ENCODE measurements around the gene FGF3. TPM values are rescaled to one million over a fixed set of nuclear protein-coding genes. Genes with fewer than 3 reads are reported as not detected.
A peak's percentile ranks its signal among the peaks of the same experiment; 100 is the strongest.

Gene FGF3
- polyA plus RNA-seq, 1 donor from 2014 or later: 3.7 TPM

DNA sequence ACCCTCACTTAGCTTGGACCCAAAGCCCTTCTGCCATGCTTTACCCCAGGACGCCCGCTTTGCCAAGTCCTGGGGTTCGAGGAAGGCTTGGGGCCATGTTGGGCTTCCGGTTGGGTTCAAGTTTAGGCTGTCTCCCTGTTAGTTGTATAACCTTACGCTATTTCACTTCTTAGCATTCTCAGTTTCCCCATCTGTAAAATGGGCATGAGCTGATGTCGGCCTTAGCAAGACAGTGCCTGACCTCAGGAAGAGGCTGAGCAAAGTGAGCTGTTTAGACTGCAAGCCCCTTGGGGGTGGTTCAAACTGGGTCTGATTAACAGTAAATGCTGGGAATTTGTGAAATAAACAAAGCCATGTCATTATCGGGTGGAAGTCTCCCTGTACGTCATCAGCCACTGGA lies 40.8 kb downstream of the FGF3 start:
- Histone ChIP-seq H3K36me3 (ENCODE audit: insufficient read depth, low read length) (no peaks in the 10 kb centered on the region), H3K9me3 (ENCODE audit: low read length) (no peaks in the 10 kb centered on the region), H3K9ac (ENCODE audit: low read length) (no peak overlapping the region), H3K27me3 (ENCODE audit: insufficient read depth, low read depth, low read length) (peaks cover 40% of the 10 kb centered on the region), H3F3A (ENCODE audit: insufficient read depth, low read length, poor library complexity, severe bottlenecking) (no peaks in the 10 kb centered on the region), H3K79me2 (replicated peaks; ENCODE audit: insufficient read depth, low read length) (no peaks in the 10 kb centered on the region), H4K20me1 (ENCODE audit: insufficient read depth) (no peaks in the 10 kb centered on the region), H2AFZ (ENCODE audit: low read depth, low read length) (no peak overlapping the region), H3K9me2 (ENCODE audit: insufficient read depth, low read length) (no peaks in the 10 kb centered on the region), H3K4me3 (ENCODE audit: low read length) (no peak overlapping the region), H3K4me2 (ENCODE audit: low read length) (no peak overlapping the region), H3K27ac (ENCODE audit: low read length) (no peak overlapping the region)
- no peak for TF ChIP-seq POLR2AphosphoS5 (IDR thresholded peaks at IDR 0.05)
- no peak for TF ChIP-seq SMC3 (conservative IDR thresholded peaks at IDR 0.05; ENCODE audit: poor library complexity)
- TF ChIP-seq, protein P1, sequence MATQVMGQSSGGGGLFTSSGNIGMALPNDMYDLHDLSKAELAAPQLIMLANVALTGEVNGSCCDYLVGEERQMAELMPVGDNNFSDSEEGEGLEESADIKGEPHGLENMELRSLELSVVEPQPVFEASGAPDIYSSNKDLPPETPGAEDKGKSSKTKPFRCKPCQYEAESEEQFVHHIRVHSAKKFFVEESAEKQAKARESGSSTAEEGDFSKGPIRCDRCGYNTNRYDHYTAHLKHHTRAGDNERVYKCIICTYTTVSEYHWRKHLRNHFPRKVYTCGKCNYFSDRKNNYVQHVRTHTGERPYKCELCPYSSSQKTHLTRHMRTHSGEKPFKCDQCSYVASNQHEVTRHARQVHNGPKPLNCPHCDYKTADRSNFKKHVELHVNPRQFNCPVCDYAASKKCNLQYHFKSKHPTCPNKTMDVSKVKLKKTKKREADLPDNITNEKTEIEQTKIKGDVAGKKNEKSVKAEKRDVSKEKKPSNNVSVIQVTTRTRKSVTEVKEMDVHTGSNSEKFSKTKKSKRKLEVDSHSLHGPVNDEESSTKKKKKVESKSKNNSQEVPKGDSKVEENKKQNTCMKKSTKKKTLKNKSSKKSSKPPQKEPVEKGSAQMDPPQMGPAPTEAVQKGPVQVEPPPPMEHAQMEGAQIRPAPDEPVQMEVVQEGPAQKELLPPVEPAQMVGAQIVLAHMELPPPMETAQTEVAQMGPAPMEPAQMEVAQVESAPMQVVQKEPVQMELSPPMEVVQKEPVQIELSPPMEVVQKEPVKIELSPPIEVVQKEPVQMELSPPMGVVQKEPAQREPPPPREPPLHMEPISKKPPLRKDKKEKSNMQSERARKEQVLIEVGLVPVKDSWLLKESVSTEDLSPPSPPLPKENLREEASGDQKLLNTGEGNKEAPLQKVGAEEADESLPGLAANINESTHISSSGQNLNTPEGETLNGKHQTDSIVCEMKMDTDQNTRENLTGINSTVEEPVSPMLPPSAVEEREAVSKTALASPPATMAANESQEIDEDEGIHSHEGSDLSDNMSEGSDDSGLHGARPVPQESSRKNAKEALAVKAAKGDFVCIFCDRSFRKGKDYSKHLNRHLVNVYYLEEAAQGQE (IDR thresholded peaks at IDR 0.05; ENCODE audit: borderline replicate concordance): no peak
- TF ChIP-seq EP300 (conservative IDR thresholded peaks at IDR 0.05; ENCODE audit: poor library complexity, severe bottlenecking): no peak
- no peak for TF ChIP-seq RAD21 (conservative IDR thresholded peaks at IDR 0.05)
- no peak for TF ChIP-seq MXI1 (conservative IDR thresholded peaks at IDR 0.05; ENCODE audit: poor library complexity, severe bottlenecking)
- TF ChIP-seq TAF1 (IDR thresholded peaks at IDR 0.05; ENCODE audit: low read depth): no peak
- TF ChIP-seq EZH2 (IDR thresholded peaks at IDR 0.05; ENCODE audit: borderline replicate concordance, insufficient read depth, low read length, poor library complexity, severe bottlenecking): no peak
- TF ChIP-seq, protein P2, sequence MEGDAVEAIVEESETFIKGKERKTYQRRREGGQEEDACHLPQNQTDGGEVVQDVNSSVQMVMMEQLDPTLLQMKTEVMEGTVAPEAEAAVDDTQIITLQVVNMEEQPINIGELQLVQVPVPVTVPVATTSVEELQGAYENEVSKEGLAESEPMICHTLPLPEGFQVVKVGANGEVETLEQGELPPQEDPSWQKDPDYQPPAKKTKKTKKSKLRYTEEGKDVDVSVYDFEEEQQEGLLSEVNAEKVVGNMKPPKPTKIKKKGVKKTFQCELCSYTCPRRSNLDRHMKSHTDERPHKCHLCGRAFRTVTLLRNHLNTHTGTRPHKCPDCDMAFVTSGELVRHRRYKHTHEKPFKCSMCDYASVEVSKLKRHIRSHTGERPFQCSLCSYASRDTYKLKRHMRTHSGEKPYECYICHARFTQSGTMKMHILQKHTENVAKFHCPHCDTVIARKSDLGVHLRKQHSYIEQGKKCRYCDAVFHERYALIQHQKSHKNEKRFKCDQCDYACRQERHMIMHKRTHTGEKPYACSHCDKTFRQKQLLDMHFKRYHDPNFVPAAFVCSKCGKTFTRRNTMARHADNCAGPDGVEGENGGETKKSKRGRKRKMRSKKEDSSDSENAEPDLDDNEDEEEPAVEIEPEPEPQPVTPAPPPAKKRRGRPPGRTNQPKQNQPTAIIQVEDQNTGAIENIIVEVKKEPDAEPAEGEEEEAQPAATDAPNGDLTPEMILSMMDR (IDR thresholded peaks at IDR 0.05; ENCODE audit: poor library complexity, severe bottlenecking): no peak

DNA sequence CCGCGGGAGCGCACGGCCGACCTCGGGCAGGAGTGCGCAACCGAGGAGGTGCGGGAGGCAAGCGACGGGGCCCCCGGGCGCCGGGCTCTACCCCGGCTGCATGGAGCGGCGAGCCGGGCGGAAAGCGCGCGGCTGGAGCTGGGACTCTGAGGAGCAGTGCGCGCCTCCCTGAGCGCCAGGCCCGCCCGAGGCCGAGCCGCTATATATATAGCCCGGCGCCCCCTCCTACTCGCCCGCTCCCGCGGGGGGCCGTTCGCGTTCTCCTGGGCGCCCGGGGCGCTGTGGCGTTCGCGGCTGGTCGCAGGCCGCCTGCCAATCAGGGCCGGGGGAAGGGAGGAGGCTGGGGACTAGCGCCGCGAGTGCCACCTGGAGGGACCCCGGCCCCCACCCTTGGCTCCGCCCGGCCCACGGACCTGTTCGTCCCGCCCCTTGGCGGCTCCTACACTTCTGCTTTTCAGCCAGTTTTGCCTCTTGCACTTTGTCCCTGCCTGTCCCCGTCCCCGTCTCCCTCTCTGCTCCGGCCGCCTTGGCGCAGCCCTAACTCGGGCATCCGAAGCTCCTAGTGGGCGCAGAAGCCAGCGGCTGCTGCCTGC lies 44.0 kb downstream of the FGF3 start, which contains the start of gene FGF4:
FGF4 (minus strand) TSS at position 179 of the 593 bp plus-strand sequence. CDS start 257 bp downstream, outside the sequence.
- Histone ChIP-seq H3F3A (ENCODE audit: insufficient read depth, low read length, poor library complexity, severe bottlenecking) (no peaks in the 10 kb centered on the region), H3K27me3 (ENCODE audit: insufficient read depth, low read depth, low read length) (peaks cover 61% of the 10 kb centered on the region), H3K27ac (ENCODE audit: low read length) (no peak within 1 kb of the TSS), H3K79me2 (replicated peaks; ENCODE audit: insufficient read depth, low read length) (no peaks in the 10 kb centered on the region), H3K9me2 (ENCODE audit: insufficient read depth, low read length) (no peaks in the 10 kb centered on the region), H2AFZ (ENCODE audit: low read depth, low read length) (no peak within 1 kb of the TSS), H3K9ac (ENCODE audit: low read length) (no peak within 1 kb of the TSS), H3K4me2 (ENCODE audit: low read length) (no peak within 1 kb of the TSS), H3K9me3 (ENCODE audit: low read length) (no peaks in the 10 kb centered on the region), H4K20me1 (ENCODE audit: insufficient read depth) (no peaks in the 10 kb centered on the region), H3K4me3 (ENCODE audit: low read length) (peak within 1 kb of the TSS; percentile 43), H3K36me3 (ENCODE audit: insufficient read depth, low read length) (no peaks in the 10 kb centered on the region)
- TF ChIP-seq RAD21 (conservative IDR thresholded peaks at IDR 0.05): no peak

Data from neural cell (in vitro differentiated cells).